ENCODE data around the gene SLC5A10.

The SLC5A10 gene

GRCh38 chr17:18987230-18987610 lies 35.3 kb downstream of the SLC5A10 start:
- no peak for DNase-seq

GRCh38 chr17:18987862-18988545 lies 36.0 kb downstream of the SLC5A10 start:
- DNase-seq = no peak

- DNase-seq = no peak
Measured at GRCh38 chr17:18988546-18989173, 36.7 kb downstream of the SLC5A10 start.

- no peak for DNase-seq
Measured at GRCh38 chr17:18990331-18990730, 38.4 kb downstream of the SLC5A10 start.

DNA sequence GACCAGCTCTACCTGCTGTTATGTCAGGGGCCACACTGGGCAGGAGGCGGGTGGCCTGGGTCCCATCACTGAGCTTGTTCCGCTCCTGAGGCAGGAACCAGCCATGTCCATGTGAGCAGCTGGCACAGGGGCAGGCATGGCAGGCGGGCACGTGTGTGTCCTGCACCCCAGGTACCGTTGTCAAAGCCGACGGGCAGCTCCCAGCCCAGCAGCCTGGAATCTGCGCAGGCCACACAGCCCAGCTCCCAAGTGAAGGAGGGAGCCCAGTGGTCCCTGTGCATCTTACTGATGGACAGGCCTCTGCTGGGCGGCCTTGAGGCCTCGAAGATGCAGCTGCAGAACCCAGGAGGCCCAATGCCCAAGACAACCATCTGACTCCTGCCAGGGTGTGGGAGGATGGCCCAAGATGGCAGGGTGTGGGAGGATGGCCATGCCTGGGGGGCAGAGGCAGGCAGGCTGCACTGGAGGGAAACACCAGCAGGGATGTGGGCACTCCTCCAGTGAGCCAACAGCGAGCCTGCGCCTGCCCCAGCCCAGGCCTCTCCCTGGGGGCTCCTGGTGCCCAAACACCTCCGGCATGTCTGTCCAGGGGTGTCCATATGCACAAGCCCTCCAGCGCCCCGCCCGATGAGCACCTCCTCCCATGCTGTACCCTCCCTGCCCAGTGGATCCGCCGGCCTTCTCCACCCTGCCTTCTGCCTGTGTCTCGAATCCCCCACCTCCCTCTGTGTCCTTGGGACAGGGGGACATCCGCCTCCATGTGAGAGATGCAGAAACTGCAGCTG lies 39.8 kb downstream of the SLC5A10 start:
- DNase-seq = no peak

GRCh38 chr17:18992454-18993130 lies 40.6 kb downstream of the SLC5A10 start:
- no peak for DNase-seq

DNA sequence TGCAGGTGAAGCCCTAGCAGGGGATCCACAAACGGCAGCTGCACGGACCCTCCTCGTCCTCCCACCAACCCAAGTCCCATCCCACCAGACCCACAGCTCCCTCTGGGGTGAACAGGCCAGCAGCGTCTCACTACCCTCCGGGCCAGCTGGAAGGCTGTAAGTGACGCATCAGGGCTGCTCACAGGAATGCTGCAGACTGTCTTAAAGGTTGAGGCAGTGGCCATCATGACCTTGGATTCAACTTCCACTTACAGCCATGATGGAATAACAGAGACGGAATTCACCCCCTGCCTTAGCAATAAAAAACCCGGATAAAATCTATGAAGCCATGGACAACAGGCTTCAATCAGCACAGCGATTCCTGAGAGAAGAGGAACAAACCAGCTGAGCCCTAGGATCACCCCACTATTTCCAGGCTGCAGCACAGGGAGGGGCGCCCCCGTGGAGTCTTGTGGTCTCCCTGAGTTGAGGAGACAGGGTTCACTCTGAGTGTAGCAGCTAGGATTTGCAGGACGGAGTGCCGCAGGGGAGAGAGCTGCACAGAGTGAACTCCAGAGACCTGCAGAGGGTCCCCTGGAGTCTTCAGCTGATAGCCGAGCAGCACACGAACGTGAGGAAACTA lies 42.1 kb downstream of the SLC5A10 start:
- no peak for DNase-seq

GRCh38 chr17:18994631-18995030 lies 42.7 kb downstream of the SLC5A10 start:
- no peak for DNase-seq

DNA sequence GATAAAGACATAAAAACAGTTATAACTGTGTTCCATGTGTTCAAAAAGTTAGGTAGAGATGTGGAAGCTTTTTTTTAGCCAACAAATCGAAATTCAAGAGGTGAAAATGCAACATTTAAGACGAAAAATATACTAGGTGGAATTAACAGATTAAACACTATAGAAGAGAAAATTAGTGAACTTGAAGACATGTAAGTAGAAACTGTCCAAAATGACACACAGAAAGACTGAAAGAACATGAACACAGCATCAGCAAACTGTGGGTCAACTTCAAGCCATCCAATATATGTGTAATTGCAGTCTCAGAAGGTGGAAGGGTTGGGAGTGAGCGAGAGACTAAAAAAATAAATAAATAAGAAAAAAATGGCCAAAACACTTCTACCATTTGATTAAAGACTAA lies 43.3 kb downstream of the SLC5A10 start:
- no peak for DNase-seq

- no peak for DNase-seq
Measured at GRCh38 chr17:18996458-18996857, 44.5 kb downstream of the SLC5A10 start.

- DNase-seq = no peak
Measured at GRCh38 chr17:18997650-18998196, 45.8 kb downstream of the SLC5A10 start.

GRCh38 chr17:18999394-18999793 lies 47.4 kb downstream of the SLC5A10 start:
- no peak for DNase-seq

DNA sequence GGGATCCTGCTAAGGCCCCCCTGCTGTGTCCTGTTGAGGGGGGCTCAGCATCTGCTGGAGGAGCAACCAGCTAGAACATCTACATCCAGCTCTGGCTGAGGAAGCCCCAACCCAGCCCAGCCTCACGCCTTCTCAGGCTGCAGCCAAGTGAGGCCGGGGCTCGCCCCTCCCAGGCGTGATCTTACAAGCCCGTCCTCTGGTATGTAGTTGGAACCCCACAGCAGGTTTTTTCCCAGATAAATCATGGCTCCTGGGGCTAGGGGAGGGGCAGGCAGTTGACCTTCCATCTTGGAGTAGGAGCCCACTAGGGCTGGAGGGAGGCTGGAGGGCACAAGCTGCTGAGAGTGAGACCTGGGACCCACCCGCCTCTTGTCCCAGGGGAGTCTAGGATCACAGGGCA lies 47.9 kb downstream of the SLC5A10 start:
- DNase-seq = no peak

- DNase-seq = no peak
Measured at GRCh38 chr17:19000531-19001325, 48.8 kb downstream of the SLC5A10 start.

DNA sequence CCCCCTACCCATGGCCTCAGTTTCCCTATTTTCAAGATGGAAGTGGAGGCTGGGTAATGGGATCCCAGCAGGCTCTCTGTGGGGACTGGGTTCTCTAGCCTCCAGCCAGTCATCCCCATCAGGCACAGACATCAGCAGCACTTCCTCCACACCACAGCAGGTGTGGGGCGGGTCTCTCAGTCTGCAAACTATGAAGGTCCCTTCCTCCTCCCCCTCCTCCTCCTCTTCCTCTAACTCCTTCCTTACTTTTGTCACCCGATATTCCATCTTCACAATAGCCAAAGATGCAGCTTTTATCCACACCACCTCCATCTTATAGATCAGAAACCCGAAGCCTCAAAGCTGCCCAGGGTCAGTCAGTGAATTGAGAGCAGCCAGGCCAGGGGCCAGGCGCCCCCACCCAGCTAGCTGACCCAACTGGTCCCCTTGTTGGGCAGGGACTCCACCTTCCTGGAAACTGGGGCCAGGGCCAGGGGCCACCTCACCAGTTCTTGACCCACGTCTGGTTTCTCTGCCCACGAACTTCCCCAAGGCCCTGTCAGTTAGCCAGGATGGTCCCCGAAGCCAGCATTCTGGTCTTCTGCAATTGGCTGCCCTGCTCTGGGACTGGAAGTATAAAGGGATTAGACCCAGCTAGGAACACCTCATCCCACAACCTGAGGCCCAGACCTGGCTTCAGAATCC lies 50.1 kb downstream of the SLC5A10 start:
- no peak for DNase-seq

- DNase-seq = no peak
Measured at GRCh38 chr17:19002805-19003542, 51.0 kb downstream of the SLC5A10 start.

- no peak for DNase-seq
Measured at GRCh38 chr17:19003543-19004420, 51.8 kb downstream of the SLC5A10 start.

GRCh38 chr17:19004421-19005136 lies 52.6 kb downstream of the SLC5A10 start, which contains the start of gene FAM83G:
FAM83G (minus strand) TSS chr17:19004764; CDS start chr17:19004041, 723 bp downstream.
- no peak for DNase-seq
